T-helper 1 cell treated with Interleukin-12 subunit alpha and Interleukin-12 subunit beta and Interleukin-4 antibody, amounts not matched to agents 30 μg/mL and 1 μg/mL, for 36 hours (primary cell): ENCODE measurements around the gene PRUNE1.
A peak's percentile ranks its signal among the peaks of the same experiment; 100 is the strongest.

Source experiments
- H3K27ac Mint-ChIP-seq: one replicate; pipeline ENCODE4 v1.8.0; 2021; ENCODE audit warnings: mild to moderate bottlenecking, mixed read lengths
- H3K27me3 Mint-ChIP-seq: one replicate; pipeline ENCODE4 v1.8.0; 2021; ENCODE audit warnings: low read depth, mixed read lengths
- H3K36me3 Mint-ChIP-seq: one replicate; pipeline ENCODE4 v1.8.0; 2021; ENCODE audit warnings: low read depth, mixed read lengths
- H3K4me1 Mint-ChIP-seq: one replicate; pipeline ENCODE4 v1.8.0; 2021; ENCODE audit warnings: low read depth, mixed read lengths
- H3K4me3 Mint-ChIP-seq: one replicate; pipeline ENCODE4 v1.8.0; 2021; ENCODE audit warnings: mild to moderate bottlenecking, moderate library complexity, mixed read lengths
- H3K9me3 Mint-ChIP-seq: one replicate; pipeline ENCODE4 v1.8.0; 2021; ENCODE audit warnings: mixed read lengths

The PRUNE1 gene

DNA sequence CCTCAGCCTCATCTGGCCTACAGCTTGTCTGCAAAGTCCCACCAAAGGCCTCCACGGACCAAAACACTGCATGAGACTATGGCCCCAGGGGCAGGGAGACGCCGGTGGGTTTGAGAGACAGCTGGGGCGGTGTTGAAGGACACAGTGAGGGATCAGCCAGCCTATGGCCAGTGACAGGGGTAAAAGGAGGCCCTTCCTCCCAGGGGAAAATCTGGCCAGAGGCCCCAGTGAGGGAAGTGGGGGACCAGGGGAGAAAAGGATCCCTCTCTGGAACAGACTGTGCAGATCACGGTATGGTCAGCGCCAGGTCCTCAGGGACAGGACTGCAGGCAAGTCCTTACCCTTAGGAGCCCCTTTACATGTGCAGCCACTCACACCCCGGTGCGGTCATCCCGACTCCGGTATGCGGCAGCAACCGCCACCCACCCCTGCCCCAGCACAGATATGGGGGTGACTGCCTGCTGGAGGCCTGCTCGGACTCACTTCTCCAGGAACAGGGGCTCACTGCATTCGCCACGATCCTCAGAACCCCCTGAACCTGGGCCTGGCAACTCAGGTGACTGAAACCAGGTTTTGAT, 34.9 kb upstream of the PRUNE1 start:
- Mint-ChIP-seq H3K27me3 (no peaks in the 10 kb centered on the region), H3K27ac (peak overlapping the region; percentile 66), H3K9me3 (no peaks in the 10 kb centered on the region), H3K4me3 (peak overlapping the region; percentile 88), H3K36me3 (peaks cover 13% of the 10 kb centered on the region), H3K4me1 (peaks cover 47% of the 10 kb centered on the region)

DNA sequence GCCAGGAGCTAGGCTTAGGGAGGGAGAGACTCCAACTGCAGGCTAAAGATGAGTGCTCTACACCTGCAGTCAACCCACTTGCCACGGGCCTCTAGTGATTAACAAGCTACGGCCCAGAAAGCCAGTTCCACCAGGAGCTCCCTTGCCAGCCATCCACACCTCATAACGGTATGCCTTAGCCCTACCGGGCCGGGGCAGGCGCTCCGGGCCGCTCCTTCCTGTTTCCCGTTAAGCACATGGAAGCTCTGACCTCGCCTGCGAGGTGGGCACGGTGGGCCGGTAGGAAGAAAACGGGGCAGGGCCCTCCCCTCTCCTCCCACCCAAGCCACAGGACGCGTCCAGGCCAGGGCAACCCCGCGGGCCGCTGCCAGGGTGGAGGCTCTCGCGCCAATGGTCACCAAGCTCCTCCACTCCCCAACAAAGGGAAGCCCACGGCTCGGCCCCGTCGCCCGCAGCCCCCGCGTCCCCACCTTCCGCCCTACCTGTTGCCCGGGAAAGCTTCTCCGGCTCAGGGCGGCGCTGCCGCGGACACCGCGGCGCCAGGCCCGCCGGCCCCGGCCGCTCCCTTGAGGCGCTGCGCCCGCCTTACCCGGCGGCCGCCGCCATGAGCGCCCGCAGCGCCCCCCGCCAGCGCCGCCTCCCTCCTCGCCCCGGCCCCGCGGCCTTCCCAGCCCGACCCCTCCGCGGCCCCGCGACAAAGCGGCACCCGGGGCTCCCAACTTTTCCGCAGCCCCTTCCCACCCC, 34.2 kb upstream of the PRUNE1 start:
- Mint-ChIP-seq H3K27me3 (no peaks in the 10 kb centered on the region), H3K4me1 (peaks cover 49% of the 10 kb centered on the region), H3K27ac (peak overlapping the region; percentile 66), H3K36me3 (peaks cover 7% of the 10 kb centered on the region), H3K9me3 (no peaks in the 10 kb centered on the region), H3K4me3 (peak overlapping the region; percentile 88)

DNA sequence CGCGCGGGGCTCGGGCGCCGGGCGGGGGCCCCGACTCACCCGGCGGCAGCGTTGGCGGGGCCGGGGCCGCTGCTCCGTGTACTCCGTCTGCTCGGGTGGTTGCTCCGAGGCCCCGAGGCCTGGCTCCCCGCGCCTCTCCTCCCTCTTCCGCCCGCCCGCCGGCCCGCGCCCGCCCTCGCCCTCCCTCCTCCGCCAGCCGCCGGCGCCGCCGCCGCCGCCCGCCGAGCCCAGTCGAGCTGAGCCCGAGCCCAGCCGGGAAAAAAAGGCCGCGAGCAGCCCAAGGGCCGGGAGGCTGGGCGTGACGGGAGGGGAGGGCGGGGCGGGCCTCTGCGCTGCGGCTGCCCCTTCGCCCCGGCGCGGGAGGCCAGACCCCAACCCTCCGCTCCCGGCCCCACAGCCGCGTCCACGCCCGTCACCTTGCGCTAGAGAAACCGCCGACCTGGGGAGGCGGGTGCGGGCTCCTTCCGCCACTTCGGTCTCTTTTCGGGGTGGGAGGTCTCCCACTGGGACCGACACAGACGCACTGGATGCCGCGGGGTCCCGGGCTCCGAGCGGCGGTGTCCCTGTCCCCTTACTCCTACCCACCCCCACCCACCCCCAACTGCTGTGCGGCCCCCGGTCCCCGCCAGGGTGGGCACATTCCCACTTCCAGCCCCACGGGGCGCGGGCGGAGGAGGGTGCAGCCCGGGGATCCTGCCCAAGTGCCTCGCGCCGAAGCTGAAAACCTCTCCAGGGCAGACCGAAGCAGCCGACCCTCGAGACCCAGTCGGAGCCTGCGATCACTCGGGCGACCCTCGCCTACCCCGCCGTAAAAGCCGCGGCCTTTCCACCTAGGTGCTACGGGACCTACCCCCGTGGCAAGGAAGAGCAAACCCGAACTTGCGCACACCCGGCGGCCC, 33.4 kb upstream of the PRUNE1 start, which contains the start of gene CERS2:
TSS of gene CERS2 (minus strand) at position 256 of the 899 bp plus-strand sequence. CDS start 5,745 bp downstream, outside the sequence.
- Mint-ChIP-seq H3K9me3 (no peaks in the 10 kb centered on the region), H3K27ac (peak within 1 kb of the TSS; percentile 83), H3K36me3 (peaks cover 7% of the 10 kb centered on the region), H3K27me3 (no peaks in the 10 kb centered on the region), H3K4me1 (peaks cover 53% of the 10 kb centered on the region), H3K4me3 (peak within 1 kb of the TSS; percentile 88)

DNA sequence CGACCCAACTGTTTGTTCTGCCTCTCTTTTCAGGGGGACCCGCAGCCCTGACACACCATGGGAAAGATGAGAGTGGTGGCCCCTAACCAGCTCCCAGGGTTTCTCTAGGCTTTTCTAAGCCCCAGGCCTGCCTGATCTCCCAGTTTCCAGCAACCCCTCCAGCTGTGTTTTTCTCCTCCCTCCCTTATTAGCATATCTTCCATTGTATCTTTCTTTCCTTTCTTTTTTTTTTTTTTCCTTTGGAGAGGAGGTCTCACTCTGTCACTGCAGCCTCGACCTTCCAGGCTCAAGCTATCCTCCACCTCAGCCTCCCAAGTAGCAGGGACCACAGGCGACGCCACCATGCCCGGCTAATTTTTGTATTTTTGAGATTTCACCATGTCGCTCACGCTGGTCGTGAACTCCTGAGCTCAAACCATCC, 31.8 kb upstream of the PRUNE1 start:
- H3K36me3 Mint-ChIP-seq: peaks cover 7% of the 10 kb centered on the region
- no peak overlapping the region for H3K27ac Mint-ChIP-seq
- H3K27me3 Mint-ChIP-seq: no peaks in the 10 kb centered on the region
- H3K4me1 Mint-ChIP-seq: peaks cover 42% of the 10 kb centered on the region
- peak overlapping the region; percentile 81 for H3K4me3 Mint-ChIP-seq
- no peaks in the 10 kb centered on the region for H3K9me3 Mint-ChIP-seq

DNA sequence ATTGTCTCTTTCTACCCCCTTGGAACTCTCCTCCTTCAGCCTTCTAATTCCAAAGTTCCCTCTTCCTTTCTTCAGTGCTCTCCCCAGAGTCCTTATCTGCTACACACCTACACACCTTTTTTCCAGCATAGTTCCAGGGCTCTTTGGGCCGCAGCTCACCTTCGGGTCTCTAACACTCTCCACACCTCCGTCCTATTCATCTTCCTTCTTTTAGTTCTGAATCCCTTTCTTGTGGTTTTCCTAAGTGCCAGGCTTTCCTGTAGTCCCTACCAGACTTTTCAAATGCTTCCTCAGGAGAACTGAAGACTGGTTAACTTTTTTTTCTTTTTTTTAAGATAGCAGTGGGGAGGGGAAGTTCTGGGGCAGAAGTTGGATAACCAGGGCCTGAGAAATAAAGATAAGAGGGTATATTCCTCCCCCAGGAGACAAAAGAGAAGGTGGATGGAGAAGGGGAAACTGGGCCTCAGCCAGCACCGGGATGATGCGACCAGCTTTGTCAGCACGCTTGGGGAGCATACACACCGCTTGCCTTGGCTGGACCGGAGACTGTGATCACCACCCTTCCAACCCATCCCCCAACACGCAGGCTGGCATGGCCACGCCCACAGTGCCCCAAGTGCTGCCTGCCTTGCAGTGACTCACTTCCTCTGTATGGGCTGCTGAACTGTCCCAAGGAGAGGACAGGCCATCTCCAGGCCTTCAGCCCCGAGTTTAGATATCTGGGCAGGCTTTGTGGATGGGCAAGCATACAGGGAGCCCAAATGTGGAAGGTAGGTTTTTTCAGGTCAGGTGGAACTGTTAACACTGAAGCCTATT, 31.2 kb upstream of the PRUNE1 start:
- Mint-ChIP-seq H3K27ac (peak overlapping the region; percentile 50), H3K4me3 (peak overlapping the region; percentile 81), H3K36me3 (peaks cover 7% of the 10 kb centered on the region), H3K4me1 (peaks cover 36% of the 10 kb centered on the region), H3K9me3 (no peaks in the 10 kb centered on the region), H3K27me3 (no peaks in the 10 kb centered on the region)

DNA sequence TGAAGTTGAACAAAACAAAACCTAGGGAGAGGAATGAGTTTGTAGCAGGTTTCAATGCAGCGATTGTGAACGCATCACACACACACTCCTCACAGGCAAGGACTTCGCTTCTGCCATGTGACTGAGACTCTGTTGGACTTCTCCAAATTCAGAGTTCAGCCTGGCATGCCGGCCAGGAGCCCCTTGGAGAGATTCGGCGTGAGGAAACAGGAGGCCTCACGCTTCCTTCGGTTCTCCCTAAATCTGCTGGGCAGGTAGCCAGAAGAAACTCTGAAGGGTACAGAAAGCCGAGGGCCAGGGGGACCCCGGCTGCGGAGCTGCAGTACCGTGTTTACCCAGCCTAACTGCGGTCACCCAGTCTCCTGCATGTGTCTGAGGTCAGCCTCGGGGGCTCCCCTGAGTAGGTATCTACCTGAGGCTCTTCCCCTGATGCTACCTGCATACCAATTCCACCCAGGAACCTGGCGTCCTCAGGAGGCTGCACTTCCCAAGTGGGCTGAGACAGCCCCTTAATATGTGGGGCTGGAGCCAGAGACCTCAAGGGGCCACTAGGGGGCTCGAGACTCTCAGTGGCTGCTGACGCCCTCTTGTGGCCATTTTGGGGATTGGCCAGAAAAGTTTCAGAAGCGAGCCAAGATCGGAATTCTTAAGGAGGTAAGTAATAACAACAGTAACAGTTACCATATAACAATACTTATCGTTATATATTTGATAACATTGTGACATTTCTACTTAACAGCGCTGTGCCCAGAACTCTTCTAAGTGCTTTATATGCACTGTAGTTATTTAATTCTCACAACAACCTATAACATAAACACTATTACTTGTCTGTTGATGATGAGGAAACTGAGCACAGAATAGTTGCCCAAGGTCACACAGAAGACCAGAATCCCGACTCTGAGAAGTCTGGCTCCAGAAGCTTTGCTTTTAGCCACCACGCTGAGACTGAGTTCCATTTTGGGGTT, 28.9 kb upstream of the PRUNE1 start:
- H3K4me1 Mint-ChIP-seq: peaks cover 22% of the 10 kb centered on the region
- no peaks in the 10 kb centered on the region for H3K9me3 Mint-ChIP-seq
- H3K4me3 Mint-ChIP-seq: peak overlapping the region; percentile 14
- H3K27ac Mint-ChIP-seq: no peak overlapping the region
- H3K27me3 Mint-ChIP-seq: no peaks in the 10 kb centered on the region
- H3K36me3 Mint-ChIP-seq: no peaks in the 10 kb centered on the region

DNA sequence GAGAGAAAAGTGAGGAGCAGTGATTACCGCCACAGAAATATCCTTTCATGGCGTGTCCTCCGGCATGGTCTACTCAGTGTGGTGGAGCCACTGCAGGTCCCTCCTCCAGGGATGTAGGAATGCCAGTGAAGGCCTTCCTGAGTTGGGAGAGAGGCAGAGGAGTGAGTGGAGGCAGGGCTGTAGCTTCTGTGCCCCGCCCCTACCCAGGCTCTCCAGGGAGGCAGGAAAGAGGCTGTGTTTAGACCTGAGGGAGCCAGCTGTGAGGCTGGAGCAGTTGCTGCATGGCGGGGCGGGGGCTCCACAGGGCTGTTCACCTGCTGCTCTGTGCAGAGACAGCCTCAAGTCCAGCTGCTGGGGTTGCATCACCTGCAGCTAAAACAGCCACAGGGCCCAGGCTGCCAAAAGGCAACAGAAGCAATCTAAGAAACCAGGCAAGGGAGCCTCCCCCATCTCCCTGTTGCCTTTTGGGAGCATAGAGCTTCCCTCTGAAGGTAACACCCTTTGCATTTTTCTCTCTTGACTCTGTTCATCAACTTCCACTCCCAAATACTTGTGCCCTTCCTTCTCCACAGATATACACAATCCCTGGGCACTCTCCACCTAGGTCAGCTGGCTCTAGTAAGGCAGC, 27.0 kb upstream of the PRUNE1 start:
- no peak overlapping the region for H3K27ac Mint-ChIP-seq
- no peaks in the 10 kb centered on the region for H3K9me3 Mint-ChIP-seq
- H3K4me3 Mint-ChIP-seq: no peak overlapping the region
- H3K27me3 Mint-ChIP-seq: no peaks in the 10 kb centered on the region
- no peaks in the 10 kb centered on the region for H3K36me3 Mint-ChIP-seq
- H3K4me1 Mint-ChIP-seq: peaks cover 17% of the 10 kb centered on the region

DNA sequence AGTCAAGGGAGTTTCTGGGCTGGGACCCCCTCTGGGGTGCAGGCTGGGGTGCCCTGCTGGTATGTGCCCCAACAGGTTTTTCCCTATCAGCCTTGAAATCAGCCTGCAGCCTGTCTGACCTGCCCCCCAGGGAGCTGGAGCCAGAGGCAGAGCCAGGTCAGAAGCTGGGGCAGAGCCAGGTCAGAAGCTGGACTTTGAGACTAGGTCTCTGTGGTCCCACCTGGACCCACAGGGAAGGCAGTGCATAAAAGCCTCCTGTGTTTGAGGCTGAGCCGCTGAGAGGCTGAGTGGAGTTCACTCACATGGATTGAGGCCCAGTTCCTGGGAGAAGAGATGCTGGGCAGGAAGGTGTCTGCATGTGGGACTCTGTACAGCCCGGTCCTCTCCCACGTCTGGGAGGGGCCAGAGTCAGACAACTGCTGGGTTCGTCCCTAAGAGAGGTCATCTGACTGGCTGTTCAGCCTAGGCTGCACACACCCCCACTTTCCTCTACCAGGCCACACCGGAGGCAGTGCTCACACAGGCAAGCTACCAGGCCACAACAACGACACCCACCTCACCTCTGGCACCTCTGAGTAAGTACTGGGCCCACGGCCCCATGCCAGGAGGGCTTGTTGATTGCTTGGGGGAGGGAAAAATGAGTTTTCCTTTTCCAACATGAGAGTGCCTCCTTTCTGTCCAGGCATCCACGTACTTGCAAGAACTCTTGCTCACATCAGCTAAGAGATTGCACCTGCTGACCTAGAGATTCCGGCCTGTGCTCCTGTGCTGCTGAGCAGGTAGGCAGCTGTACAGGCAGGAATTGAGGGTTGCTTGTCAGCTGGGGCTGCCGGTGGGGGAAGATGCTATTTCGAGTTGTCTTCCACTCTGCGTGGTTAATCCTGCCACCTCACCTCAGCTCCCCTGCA, 26.2 kb upstream of the PRUNE1 start, which contains the start of gene ANXA9:
TSS of gene ANXA9 (plus strand) at position 488 of the 908 bp plus-strand sequence. CDS start 814 bp downstream, outside the sequence.
- no peaks in the 10 kb centered on the region for H3K36me3 Mint-ChIP-seq
- H3K27ac Mint-ChIP-seq: no peak within 1 kb of the TSS
- peaks cover 11% of the 10 kb centered on the region for H3K4me1 Mint-ChIP-seq

DNA sequence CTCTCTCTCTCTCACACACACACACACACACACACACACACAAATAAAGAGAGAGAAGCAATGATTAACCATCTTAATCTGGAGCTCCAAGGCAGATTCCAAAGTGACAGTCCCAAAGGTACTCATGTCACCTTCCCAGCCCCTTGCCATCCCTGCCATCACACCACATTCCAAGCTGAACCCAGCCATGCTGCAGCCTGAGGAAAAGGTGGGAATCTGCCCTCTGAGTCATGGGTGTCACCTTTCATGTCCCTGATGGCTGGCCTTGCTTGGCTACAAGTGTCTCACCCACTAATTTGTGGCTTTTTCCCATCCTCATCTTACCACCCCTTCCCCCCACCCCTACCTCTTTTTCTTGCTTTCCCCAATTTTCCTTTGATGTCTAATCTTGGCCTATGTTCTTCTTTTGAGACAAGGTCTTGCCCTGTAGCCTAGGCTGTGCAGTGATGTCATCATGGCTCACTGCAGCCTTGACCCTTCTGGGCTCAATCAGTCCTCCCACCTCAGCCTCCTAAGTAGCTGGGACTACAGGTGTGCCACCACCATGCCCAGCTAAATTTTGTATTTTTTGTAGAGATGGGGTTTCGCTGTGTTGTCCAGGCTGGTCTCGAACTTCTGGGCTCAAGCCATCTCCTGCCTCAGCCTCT, 22.9 kb upstream of the PRUNE1 start:
- H3K27me3 Mint-ChIP-seq: no peaks in the 10 kb centered on the region
- no peak overlapping the region for H3K4me3 Mint-ChIP-seq
- no peaks in the 10 kb centered on the region for H3K9me3 Mint-ChIP-seq
- H3K4me1 Mint-ChIP-seq: peaks cover 2% of the 10 kb centered on the region
- H3K27ac Mint-ChIP-seq: no peak overlapping the region
- H3K36me3 Mint-ChIP-seq: no peaks in the 10 kb centered on the region

More for the DNA sequence above, 26.2 kb upstream of the PRUNE1 start, which contains the start of gene ANXA9:
- Mint-ChIP-seq H3K9me3 (no peaks in the 10 kb centered on the region), H3K4me3 (no peak within 1 kb of the TSS), H3K27me3 (no peaks in the 10 kb centered on the region)

DNA sequence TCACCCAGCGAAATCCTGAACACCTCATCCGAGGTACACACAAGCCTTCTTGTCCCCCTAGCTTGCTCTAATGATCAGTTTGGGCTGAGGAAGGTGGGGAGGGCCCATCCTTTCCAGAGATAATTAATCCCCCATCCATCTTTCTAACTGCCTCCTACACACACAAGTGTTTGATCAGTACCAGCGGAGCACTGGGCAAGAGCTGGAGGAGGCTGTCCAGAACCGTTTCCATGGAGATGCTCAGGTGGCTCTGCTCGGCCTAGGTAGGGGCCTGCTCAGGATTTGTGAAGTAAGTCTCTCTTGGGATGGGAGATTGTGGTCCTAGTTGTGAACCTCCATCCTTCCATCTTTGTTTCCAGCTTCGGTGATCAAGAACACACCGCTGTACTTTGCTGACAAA, 20.3 kb upstream of the PRUNE1 start:
- H3K27ac Mint-ChIP-seq: no peak overlapping the region
- H3K4me3 Mint-ChIP-seq: no peak overlapping the region
- no peaks in the 10 kb centered on the region for H3K9me3 Mint-ChIP-seq
- H3K36me3 Mint-ChIP-seq: no peaks in the 10 kb centered on the region
- H3K27me3 Mint-ChIP-seq: no peaks in the 10 kb centered on the region
- H3K4me1 Mint-ChIP-seq: peaks cover 2% of the 10 kb centered on the region

DNA sequence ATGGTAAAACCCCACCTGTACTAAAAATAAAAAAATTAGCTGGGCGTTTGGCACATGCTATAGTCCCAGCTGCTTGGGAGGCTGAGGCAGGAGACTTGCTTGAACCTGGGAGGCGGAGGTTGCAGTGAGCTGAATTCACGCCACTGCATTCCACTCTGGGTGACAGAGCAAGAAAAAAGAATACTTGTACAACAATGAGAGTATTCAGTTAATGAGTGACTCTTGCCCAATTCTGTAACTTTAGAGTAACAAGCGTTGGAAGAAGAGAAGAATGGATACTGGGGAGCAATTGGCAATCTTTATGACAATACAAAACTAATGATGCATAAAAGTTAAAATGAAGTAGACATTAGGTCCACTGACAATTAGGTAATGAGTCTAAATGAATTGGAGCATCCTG, 15.6 kb upstream of the PRUNE1 start:
- Mint-ChIP-seq H3K4me3 (no peak overlapping the region), H3K27me3 (no peaks in the 10 kb centered on the region), H3K4me1 (peaks cover 8% of the 10 kb centered on the region), H3K27ac (no peak overlapping the region), H3K36me3 (peaks cover 8% of the 10 kb centered on the region), H3K9me3 (no peaks in the 10 kb centered on the region)
